ENCODE measurements around the gene ACTA2.
A peak's percentile ranks its signal among the peaks of the same experiment; 100 is the strongest.

ACTA2 gene

GRCh38 chr10:88911851-88912250 is 40.7 kb downstream of the ACTA2 start:
- no peak for TF ChIP-seq ZNF274 (IDR thresholded peaks at IDR 0.05; ENCODE audit: low read depth, low read length)
- no peak overlapping the region for H3K4me3 ChIP-seq (ENCODE audit: low read length)

- H3K4me3 ChIP-seq (ENCODE audit: low read length) = no peak overlapping the region
These were observed 41.5 kb downstream of the ACTA2 start for GRCh38 chr10:88911116-88911515.

GRCh38 chr10:88908194-88908593 is 44.4 kb downstream of the ACTA2 start:
- no peak overlapping the region for H3K4me3 ChIP-seq (ENCODE audit: low read length)
- no peak for TF ChIP-seq ZNF274 (IDR thresholded peaks at IDR 0.05; ENCODE audit: low read depth, low read length)

More at GRCh38 chr10:88911116-88911515, 41.5 kb downstream of the ACTA2 start:
- no peak for TF ChIP-seq ZNF274 (IDR thresholded peaks at IDR 0.05; ENCODE audit: low read depth, low read length)

- no peak for TF ChIP-seq ZNF274 (IDR thresholded peaks at IDR 0.05; ENCODE audit: low read depth, low read length)
- H3K4me3 ChIP-seq (ENCODE audit: low read length) = no peak overlapping the region
These were observed 45.7 kb downstream of the ACTA2 start for GRCh38 chr10:88906921-88907320.

- TF ChIP-seq ZNF274 (IDR thresholded peaks at IDR 0.05; ENCODE audit: low read depth, low read length) = no peak
These were observed 48.9 kb downstream of the ACTA2 start for GRCh38 chr10:88903715-88904114.

GRCh38 chr10:88901984-88902789 is 50.4 kb downstream of the ACTA2 start:
- H3K4me3 ChIP-seq (ENCODE audit: low read length) = no peak overlapping the region; the same call in 1 of the 2 replicates

More at GRCh38 chr10:88903715-88904114, 48.9 kb downstream of the ACTA2 start:
- H3K4me3 ChIP-seq (ENCODE audit: low read length) = no peak overlapping the region

GRCh38 chr10:88901206-88901983 is 51.2 kb downstream of the ACTA2 start:
- TF ChIP-seq ZNF274 (IDR thresholded peaks at IDR 0.05; ENCODE audit: low read depth, low read length) = no peak
- H3K4me3 ChIP-seq (ENCODE audit: low read length) = no peak overlapping the region

More at GRCh38 chr10:88901984-88902789, 50.4 kb downstream of the ACTA2 start:
- TF ChIP-seq ZNF274 (IDR thresholded peaks at IDR 0.05; ENCODE audit: low read depth, low read length) = no peak

GRCh38 chr10:88899886-88900285 is 52.7 kb downstream of the ACTA2 start:
- TF ChIP-seq ZNF274 (IDR thresholded peaks at IDR 0.05; ENCODE audit: low read depth, low read length) = no peak
- no peak overlapping the region for H3K4me3 ChIP-seq (ENCODE audit: low read length)

GRCh38 chr10:88898727-88899126 is 53.8 kb downstream of the ACTA2 start:
- peak overlapping the region; percentile 2; the same call in 1 of the 2 replicates for H3K4me3 ChIP-seq (ENCODE audit: low read length)
- no peak for TF ChIP-seq ZNF274 (IDR thresholded peaks at IDR 0.05; ENCODE audit: low read depth, low read length)

GRCh38 chr10:88896994-88897853 is 55.3 kb downstream of the ACTA2 start:
- H3K4me3 ChIP-seq (ENCODE audit: low read length) = no peak overlapping the region
- no peak for TF ChIP-seq ZNF274 (IDR thresholded peaks at IDR 0.05; ENCODE audit: low read depth, low read length)

- H3K4me3 ChIP-seq (ENCODE audit: low read length) = no peak overlapping the region
- no peak for TF ChIP-seq ZNF274 (IDR thresholded peaks at IDR 0.05; ENCODE audit: low read depth, low read length)
These were observed 56.1 kb downstream of the ACTA2 start for GRCh38 chr10:88896372-88896993.

- TF ChIP-seq ZNF274 (IDR thresholded peaks at IDR 0.05; ENCODE audit: low read depth, low read length) = no peak
- no peak overlapping the region for H3K4me3 ChIP-seq (ENCODE audit: low read length)
These were observed 57.3 kb downstream of the ACTA2 start for GRCh38 chr10:88895250-88895649.

- TF ChIP-seq ZNF274 (IDR thresholded peaks at IDR 0.05; ENCODE audit: low read depth, low read length) = no peak
- H3K4me3 ChIP-seq (ENCODE audit: low read length) = no peak overlapping the region
These were observed 59.0 kb downstream of the ACTA2 start for GRCh38 chr10:88893611-88894010.

All from GM08714 (cell line).